ENCODE results near the gene SOBP.

The SOBP gene

DNA sequence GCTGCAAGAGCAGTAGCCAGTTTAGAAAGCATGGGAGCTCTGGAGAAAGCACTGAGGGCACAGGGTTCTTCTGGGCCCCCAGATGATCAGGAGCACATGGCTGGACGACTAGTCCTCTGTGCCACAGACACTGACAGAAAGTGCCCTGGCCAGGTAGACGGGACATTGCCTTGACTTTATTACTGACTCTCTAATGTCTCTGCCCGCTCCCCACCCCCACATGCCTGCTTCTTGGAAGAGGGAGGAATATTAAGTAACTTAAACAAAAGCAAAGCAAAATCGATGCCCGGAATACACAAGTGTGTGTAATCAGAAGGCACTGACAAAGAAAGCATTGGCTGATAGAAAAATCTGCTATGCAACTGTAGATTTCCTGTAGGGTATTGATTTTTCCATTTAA is 99.3 kb downstream of the SOBP start:
- no peak for DNase-seq

DNA sequence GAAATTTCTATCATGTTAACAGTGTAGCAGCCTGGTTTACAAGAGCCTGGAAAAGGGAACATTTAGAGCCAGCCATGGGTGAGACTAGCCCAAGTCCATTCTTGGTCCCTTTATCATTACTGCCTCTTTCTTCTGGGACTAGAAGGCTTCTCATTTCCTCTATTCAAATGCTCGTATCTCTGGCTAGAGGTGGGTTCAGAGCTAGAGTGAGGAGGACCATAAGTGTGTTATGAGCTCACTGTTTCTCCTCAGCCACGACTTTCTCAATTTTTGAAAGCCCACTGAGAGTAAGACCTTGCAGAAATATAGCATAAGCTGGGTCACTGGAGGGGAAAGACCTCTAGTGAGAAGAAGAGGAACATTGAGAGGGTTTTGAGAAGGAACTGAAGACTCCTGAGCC is 100.0 kb downstream of the SOBP start:
- DNase-seq, result no peak

DNA sequence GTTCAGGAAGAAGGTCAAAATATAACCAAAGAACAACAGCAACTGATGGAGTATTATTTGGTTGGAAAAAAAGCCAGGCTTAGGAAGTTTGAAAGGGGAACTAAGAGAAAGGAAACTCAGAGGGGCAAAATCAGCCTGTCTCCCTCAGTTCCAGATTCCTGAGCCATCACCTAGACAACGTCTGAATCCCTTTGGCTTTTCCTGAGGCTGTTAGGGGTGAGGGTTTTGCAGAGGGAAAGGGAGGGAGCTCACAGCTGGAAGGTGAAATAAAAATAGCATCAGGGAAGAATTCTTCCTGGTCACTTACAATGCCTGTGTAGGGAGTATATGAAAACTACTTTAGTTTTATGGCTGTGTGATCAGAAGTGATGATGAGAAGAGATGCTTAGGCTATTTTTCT is 100.5 kb downstream of the SOBP start:
- DNase-seq, result no peak

DNA sequence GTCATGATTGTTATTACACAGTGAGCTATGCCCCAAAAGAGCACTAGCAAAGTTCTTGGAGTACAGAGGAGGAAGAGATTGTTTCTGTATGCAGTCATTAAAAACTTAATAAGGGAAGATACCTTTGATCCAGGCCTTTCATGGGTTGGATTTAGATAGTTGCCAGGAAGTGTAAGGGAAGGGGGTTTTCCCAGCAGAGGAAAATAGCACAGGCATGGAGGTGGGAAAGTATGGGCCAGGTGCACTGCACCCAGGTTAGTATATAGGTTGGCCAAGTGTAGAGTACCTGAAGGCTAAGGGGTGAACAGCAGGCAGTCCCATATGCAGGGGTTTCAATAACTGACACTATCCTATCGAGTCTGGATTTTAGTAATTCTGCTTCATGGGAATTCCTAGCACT is 101.4 kb downstream of the SOBP start:
- no peak for DNase-seq

DNA sequence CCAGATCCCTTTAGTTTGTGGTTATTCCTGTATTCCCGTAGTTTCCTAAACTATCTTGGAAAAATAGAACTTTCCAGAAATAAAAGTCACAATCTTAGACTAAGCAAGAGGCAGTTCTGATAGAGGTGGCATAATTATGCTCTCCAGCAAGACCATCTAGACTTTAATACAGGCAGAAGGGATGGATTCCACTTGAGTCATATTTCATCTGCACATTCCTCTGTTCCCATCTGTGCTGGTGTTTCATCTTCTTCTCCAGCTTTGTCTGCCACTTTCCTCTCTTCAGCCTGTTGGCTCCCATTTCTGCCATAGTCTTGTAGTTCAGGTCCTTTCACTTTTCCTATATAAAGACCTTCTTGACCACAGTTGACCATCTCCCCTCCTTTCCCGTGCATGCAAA is 102.9 kb downstream of the SOBP start:
- DNase-seq, result no peak

DNA sequence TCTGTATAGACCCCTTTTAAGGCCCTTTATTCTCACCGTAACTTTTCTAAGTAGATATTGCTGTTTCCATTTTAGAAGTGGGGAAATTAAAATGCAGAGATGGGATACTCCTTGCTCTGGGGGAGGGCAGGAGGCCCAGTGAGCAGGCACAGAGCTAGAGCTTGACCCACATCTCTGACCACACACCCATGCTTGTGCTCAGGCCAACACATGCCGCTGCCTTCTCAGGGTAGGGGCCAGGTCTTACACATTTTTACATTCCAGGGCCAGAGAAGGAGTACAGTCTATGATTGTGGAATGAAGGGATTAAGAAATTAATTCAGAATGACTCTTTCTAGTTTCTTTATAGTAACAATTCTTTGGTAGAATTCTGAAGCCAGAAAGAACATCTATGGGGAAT is 104.8 kb downstream of the SOBP start:
- DNase-seq, result no peak

DNA sequence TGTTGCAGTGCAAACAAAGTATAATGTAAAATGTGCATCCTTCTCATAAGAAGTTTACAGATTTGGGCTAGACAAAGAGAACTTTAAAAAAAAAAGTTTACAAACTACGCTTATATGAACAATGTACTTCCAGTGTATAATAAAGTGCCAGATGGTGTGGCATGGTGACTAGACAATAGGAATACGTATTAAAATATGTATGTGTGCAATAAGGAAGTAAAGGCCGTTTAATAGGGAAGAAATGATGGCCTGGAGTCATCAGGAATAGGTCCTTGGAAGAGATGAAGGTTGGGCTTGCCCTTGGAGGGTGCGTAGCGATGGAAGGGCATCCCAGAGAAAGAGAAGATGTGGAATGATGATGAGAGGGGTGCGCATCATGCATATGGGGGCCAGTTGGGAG is 108.2 kb downstream of the SOBP start:
- DNase-seq, result no peak

DNA sequence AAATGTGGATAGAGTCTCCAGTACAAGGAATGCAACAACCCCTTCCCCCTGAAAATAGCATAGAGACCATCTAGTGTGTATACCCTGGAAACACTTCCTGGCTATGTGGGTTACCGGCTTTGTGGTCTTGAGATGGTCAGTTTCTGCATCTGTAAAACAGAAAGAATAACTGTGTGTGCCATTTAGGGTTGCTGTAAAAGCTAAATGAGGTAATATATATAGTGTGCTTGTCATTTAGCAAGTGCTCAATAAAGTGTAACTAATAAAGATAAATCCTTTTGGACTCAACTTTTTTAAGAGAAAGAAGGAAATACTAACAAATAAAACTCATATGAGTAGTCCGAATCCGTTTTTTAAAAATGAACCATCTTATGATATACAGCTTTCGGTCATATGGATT is 109.1 kb downstream of the SOBP start:
- DNase-seq, result no peak

DNA sequence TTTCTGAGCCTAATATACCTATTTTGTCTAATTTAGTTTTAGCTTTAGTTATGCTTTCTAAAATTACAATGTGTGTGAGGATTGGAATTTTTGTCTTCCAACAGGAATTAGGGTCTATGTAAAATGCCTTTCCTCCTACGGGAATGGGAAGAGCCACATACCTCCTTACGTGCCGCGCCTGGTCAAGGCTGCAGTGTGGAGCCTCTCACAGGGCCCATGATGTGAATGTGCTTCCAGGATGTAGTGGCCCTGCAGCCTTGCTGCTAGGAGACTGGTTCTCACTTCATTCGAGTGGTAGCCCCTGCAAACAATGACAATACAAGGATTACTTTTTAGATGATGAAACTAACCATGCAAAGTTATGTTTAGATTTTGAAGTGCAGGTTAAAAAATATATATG is 110.2 kb downstream of the SOBP start:
- DNase-seq, result no peak

DNA sequence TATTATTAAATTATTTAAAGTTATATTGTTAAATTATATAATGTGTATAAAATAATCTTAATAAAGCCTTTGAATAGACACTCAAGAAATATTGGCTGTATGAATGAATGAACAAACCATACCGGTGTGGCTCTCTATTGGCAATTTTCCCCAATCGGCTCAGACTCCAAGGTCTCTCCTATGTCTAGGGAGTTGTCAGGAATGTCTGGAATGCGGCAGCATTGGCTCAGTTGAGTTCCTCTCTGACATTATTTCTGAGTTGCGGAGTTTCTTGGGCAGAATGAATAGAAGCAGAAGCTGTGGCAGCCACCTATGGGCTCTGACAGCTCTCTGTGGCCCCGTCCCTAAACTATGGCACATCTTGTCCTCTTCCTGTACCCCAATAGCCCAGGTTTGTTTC is 111.0 kb downstream of the SOBP start:
- DNase-seq, result no peak

DNA sequence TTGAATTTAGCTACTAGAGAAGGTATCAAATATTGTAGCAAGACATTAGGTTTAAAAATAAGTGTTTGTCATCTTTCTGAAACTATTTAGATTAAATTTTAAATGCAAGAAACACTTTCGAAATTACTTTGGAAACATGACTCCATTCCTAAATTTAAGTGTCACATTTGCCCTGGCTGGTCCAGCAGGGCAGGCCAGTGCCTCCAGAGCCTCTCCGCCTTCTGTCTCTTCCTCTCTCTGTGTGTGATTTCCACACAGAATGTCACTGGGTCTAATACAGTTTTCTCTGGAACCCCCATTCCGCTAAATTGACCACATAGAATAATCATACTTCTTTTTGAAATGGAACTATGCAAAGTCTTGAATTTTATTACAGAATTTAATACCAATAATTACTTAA is 111.5 kb downstream of the SOBP start:
- no peak for DNase-seq

DNA sequence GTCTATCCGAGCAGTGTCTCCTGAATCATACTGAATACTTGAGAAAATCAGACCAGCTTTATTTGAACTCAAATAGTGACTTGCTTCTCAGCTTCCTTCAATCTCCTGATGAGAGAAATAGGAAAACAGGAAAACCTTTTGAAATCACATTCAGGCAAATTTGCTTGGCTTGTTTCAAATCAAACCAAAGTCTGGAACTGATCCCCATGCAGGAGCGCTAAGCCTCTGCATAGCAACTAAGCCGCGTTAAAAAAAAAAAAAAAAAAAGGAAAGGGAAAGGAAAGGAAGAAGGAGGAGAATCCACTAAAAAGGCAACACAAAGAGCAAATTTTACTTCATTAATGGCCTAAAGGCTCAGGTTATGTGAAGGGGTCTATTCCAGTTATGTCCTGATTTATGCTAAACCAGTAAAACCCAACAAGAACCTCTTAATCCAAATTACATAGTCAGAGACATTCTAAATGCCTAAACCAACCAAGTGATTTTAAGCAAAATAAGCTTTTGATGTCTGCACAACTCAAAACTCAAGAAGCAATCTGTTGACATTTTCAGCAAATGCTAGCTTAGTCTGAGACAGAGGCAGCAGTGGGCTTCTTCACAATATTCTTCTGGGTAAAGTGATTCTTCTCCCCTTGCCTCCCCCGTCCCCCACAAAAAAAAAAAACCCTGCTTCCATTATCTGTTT is 112.5 kb downstream of the SOBP start:
- DNase-seq, result no peak

DNA sequence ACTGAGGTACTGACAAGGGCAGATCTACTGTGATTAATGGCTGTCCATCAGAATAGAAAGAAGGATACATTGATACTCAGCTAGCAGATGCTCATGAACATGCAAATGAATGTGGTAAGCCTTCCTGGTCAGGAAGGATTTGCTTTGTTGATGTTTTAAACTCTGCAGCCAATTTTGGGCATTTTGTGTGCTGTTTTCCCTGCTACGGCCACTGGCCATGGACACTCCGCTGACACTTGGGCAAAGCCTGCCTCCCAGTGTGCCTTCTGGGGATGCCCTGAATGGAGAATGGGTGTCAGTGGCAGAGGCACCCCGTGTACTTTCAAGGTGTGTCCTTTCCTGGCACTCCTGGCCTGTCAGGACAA is 113.1 kb downstream of the SOBP start:
- DNase-seq, result no peak

DNA sequence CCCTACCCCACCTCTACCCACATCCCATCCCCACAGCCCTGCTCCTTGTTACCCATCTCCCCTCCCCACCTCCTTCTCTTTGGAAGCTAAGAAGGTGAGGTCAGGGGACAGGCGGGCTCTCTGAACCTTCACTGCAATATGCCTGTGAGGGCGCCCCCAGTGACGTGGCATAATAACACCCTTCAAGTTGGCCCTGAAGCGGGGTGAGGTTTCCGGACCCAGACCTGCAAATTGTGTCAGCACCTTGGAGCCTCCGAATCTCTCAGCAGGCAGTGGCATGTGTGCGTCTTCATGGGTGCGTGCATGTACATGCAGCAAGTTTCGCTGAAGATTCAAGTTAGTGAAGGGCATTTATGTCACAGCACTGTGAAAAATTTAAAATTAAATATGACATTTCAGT is 114.6 kb downstream of the SOBP start:
- no peak for DNase-seq

DNA sequence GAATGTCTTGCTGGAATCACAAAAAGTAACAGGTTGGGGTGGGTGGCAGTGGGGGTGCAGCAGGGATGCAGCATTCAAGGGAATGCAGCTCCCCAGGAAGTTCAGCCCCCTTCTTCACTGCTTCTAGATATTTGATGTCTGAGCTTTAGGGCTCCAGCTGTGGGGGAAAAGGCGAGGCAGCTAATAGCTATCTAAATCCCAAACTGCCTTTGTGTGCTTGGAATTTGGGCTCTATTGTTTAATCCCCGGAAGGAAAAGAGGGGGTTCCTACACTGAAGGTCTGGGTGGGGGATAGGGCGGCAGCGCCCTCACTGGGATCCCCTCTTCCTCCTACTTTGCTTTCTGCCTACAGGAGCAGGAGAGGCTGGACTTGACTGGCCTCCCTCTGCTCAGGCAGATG is 116.5 kb downstream of the SOBP start:
- no peak for DNase-seq

DNA sequence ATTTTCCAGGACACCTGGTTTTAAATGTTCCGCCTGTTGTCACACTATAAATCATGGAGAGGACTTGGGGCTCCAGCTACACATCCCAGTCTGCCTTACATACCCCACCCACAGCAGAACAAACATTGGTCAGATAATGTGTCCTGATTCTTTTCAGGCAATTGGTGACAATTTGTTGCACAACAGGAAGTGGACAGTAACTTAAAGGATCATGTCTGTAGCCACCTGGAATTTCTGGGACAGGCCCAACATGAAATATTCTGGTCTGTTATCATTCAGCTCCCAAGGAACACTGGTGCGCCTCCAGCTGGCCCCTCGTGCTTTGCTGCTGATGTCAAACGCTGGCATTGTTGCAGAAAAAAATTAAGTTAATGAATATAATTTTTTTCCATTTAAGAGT is 117.2 kb downstream of the SOBP start:
- DNase-seq, result no peak

DNA sequence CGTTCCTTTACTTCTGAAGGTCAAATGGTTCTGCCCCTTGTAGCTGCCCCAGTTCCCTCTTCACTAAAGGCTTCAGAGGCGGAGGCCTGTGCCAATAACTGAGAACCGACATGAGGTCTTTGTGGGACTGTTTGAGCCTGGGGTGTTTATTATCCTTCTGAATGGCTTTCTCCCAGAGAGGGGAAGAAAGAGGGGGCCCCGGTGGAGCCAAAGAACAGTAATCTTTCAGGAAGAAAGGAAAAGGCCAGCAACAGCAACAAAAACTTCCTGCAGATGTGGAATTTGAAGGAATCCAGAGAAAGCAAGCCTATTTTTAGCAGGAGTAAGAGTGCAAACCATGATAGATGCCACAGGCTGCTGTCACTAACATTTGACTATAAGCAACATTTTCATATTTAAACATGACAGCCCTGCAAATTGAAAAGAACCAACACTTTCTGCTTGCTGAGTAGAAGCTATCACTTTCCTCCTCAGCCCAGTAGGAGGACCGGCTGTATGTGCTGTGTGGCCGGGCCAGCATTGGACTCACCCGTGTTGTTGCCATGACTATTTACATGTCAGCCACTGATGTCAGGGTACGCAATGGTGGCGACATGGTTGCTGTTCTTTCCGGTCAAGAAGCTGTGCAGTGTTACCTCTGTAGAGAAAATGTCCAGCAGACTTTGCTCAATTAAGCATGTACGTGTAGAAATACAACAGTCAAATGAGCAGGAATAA is 121.3 kb downstream of the SOBP start:
- DNase-seq, result no peak

DNA sequence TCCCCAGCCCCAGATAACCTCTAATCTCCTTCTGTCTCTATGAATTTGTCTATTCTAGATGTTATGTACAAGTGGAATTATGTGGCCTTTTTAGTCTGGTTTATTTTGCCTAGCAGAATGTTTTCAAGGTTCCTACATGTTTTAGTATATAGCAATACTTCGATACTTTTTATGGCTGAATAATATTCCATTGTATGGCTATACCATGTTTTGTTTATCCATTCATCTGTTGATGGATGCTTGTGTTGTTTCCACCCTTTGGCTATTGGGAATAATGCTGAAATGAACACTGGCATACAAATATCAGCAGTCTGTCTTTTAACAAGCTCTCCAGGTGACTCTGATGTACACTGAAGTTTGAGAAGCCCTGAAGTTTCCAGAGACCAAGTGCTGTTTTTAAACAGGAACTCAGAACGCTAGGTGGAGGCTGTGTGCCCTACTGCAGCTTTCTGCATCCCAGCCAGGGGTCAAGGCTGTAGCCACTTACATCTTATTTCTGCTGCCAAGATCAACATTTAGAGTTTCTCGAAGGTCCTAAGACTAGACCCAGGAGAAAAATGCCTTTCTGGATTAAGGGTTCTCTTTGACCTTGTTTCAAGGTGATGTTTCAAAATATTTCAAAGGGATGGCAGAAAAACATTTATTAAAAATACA is 123.0 kb downstream of the SOBP start:
- DNase-seq, result no peak

DNA sequence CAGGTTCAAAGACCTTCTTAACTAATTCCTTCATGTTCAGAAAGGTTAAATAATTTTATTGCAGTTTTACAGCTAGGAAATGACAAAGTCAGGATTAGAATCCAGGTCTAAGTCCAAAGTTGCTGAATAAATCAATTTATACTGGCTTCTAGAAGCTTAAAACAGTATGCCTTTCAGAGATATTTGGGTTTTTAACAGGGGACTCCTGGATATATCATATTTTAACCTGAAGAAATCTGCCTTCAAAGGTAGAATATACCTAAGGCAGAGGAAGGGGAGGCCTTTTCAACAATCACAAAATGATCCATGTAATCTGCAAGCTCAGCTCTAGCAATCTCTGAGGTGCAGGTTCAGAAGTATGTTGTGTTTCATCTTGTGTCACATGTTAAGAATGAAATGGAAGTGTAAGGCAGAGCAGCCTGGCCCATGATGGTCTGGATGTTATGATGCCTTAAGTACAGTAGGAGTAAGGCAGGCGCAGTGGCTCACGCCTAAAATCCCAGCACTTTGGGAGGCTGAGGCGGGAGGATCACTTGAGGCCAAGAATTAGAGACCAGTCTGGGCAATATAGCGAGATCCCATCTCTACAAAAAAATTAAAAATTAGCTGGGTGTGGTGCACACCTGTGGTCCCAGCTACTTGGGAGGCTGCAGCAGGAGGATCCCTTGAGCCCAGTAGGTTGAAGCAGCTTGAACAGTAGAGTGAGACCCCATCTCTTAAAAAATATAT is 123.9 kb downstream of the SOBP start:
- DNase-seq, result no peak

DNA sequence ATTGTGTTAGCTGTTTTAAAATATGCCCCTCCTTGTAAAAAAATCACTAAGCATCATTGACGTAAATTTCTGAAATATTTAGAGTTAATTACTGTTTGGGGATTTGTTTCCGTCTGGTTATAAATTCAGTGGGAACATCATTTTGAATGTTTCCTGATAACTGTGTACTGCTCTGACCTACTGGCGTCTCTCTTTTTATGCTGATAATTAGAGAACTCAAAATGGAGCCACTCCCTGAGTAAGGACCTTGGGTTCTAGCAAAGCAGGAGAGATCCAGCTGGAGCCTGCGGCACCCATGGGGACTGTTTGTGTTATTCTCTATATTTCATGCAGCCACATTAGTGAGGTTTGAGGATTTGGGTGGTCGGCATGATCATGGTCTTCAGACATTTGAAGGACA is 124.9 kb downstream of the SOBP start:
- DNase-seq, result no peak

DNA sequence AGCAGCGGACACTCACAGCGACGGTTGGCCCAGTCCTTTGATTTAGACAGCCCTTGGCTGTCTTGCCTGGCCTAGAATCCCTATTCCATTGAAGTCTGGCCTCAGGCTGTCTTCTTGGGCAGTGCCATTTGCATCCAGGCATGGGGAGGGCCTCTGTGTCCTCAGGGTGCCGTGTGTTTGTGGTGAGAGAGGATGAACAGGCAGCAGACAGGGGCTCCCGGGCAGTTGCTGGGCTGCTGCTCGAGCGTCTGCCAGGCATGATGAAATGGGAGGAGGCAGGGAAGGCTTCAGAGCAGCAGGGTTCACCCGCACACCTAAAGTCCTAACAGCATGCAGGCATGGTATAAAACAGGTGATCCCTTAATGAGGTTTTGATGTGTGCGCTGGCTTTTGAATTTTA is 126.9 kb downstream of the SOBP start:
- DNase-seq, result no peak

DNA sequence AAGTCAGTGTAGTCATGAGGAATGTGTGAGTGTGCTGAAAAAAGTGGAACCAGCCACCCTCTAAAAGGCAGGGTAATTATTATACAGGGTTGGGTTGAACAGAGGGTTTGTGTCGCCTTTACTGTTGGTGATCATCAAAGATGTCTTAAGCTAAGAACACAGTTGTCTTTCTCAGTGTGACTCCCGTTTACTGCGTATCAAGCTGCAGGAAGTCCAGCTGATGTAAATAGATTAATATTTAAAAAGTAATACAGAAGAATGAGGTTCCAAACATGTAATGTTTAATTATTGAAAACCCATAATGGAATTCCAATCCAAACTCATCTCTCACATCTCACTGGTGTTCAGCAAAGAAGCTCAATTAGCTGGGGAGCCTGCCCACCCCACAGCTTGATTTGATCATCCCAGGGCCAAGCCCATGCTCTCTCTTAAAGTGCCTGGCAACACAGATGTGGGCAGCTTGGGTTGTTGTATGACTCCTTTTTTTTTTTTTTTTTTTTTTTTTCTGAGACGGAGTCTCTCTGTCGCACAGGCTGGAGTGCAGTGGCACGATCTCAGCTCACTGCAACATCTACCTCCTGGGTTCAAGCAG is 127.5 kb downstream of the SOBP start:
- no peak for DNase-seq

DNA sequence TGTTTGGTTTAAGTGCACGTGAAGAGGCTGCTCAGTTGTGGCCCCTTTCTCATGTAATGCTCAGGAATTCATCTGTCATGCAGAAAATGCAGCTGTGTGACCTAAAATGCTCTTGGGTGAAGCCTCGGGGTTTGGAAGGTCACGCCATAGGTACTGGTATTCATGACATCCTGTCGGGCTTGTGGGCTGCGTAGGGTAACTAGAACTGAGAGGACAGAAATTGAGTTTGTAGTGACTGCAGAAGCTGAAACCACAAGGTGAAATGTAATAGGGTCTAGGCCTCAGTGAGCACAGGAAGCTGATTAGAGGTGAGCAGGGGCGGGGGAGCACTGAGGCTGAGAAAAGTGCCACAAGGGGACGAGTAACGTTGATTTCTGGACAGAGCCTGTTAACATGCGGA is 128.8 kb downstream of the SOBP start:
- DNase-seq, result peak in 1 of 2 donors; percentile 4

DNA sequence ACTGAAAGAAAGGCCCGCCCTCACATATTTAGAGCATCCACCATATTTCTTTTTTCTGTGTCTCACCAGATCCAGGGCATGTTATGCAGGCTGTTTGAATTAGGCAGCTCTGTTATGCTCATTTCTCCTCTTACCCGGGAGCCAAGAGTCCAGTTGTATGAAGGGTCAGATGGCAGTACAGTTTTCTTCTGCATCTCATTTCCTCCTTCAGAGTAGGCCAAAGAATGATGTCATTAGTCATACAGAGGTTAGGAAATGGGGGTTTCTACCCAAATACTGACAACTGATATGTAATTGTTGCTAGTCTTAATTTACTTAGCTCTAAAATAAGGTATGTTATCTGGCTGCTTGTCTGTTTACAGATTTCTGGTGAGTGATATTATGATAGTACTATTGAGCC is 130.8 kb downstream of the SOBP start:
- DNase-seq, result no peak
